ENCODE results near the gene SCRN1. TPM values are rescaled to one million over a fixed set of nuclear protein-coding genes. Genes with fewer than 3 reads are reported as not detected.

The SCRN1 gene
- total RNA-seq, 1 donor from 2014 or later, result 30.4 TPM

- DNase-seq (ENCODE audit: low spot score), result no peak
- intact Hi-C loops (cut with DNase I), result no loop called here
These were observed 43.0 kb downstream of the SCRN1 start for GRCh38 chr7:29946428-29947186.

GRCh38 chr7:29945259-29945809, 44.3 kb downstream of the SCRN1 start:
- no peak for DNase-seq (ENCODE audit: low spot score)
- intact Hi-C loops (cut with DNase I), result no loop called here

DNA sequence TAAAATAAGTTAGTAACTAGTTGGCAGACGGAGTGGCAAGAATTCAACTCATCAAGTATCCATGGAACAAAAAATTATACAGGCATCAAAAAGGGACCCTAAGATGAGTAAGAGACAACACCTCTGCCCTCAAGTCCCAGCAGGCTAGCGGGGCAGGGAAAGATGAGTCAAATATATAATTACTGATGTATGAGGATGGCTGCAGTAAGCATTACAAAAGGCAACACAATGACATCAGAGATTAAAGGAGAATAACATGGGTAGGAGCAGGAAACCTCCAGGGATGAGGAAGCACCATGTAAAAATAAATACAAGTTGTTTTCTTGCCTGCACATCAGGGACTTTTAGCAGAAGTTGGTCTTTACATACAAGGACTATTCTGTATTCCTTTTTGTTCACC, 49.4 kb downstream of the SCRN1 start:
- intact Hi-C loops (cut with DNase I), result no loop called here
- no peak for DNase-seq (ENCODE audit: low spot score)

DNA sequence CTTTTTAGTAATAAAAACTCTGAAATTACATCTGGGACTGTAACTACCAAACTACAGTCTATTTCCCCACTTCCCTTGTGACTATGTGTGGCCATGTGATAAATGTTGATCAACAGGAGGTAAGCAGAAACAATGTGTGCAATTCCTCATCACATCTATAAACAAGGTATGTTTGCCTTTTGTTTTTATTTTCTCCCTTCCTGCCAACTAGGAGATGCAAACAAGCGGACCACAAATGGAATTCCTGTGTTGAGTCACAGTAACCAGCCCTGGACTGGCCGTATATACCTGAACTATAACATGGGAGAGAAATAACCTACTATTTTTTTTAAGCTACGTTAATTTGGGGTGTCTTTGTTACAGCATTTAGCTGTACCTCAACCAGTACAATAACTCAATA, 52.5 kb downstream of the SCRN1 start:
- intact Hi-C loops (cut with DNase I), result no loop called here
- no peak for DNase-seq (ENCODE audit: low spot score)

DNA sequence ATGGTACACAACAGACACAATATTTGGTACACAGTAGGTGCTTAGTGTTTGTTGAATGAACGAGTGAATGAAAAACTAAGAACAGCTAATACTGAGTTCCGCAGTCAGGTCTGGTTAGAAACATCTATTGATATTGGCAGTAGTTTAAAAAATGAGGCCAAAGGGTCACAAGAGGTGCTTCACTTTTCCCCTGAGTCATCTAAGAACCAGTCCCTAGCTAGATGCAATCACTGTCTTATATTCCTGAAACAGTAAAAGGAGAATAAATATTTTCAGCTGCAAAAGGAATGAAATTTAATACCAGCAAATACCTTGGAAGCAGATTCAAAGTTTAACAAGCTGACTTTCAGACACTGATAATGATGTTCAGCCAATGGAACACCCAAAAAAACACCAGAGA, 54.5 kb downstream of the SCRN1 start:
- intact Hi-C loops (cut with DNase I), result no loop called here
- no peak for DNase-seq (ENCODE audit: low spot score)

DNA sequence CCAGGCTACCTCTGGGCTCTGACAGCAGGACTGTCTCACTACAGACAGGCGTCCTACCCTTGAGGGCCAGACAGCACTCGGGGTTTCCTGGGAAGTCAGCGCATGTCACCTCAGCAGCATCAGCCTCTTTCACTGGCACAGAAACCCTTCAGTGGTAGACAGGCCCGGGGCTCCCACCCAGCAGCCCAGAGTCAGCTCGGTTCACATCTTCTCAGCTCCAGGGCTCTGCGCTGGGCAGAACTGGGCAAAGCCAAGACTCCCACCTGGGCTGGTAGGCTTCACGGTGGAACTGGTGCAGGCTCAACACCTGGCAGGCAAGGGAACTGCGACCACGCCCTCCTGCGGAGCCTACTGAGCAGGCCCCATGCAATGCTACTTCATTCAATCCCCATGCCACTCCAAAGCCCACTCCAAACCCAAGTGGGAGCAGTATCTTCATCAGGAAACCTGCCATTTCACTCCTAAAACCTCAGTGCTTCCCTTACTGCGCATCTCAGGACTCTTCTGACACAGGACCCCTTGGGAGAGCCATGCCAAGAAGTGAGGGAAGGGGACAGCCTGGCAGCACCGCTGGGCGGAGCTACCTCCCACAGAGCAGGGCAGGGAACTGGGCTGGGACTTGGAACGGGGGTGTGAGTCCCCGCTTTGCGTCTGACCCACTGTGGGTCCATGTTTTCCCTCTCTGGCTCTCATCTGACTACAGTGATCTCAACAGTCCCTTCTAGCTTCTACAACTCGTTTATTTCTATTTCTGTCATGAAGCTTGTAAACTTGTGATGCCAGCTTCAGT, 60.4 kb downstream of the SCRN1 start:
- intact Hi-C loops (cut with DNase I), result no loop called here
- no peak for DNase-seq (ENCODE audit: low spot score)

DNA sequence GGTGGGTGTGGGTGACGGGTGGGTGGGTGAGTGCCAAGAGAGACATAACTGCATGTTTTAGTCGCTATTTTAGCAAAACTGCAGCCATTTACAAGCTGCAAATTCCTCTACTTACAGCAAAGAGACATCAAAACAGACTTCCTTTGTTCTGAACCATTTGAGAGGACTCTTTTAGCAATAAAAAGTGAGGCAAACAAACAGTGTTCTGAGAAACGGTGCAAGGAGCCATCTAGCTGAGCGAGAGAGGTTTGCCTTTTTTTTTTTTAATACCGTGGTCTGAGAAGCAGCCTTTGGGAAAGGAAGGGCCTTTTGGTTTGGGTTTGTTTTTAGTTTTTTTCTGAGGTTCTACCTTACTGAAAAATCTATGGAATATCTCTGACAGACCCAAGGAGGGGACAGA, 62.9 kb downstream of the SCRN1 start:
- intact Hi-C loops (cut with DNase I), result no loop called here
- no peak for DNase-seq (ENCODE audit: low spot score)

DNA sequence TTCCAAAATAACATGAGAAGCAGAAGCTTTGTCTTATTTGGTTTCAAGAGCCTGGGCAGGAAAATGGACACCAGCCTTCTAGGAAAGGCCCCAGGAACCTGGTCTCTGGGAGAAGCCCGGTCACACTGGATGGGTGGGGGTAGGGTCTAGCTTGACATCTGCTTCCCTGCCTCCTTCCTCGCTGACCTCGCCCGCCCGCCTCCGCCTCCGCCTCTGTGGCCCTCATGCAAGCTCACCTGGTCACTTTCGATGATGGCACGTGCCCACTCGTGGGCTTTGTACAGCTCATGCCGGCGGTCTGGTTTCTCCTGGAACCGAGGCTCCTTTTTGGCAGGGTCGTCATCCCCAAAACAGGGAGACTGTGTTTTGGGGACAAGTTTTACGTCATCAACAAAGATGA, 63.4 kb downstream of the SCRN1 start:
- intact Hi-C loops (cut with DNase I), result no loop called here
- DNase-seq (ENCODE audit: low spot score), result no peak

GRCh38 chr7:29924684-29925083, 64.9 kb downstream of the SCRN1 start:
- no peak for DNase-seq (ENCODE audit: low spot score)
- intact Hi-C loops (cut with DNase I), result loop anchor here (5.0 kb wide), 2 partner anchors 42 to 287 kb away; no protein-coding TSS in a partner anchor

GRCh38 chr7:29924006-29924405, 65.6 kb downstream of the SCRN1 start:
- intact Hi-C loops (cut with DNase I), result loop anchor here (5.0 kb wide), 2 partner anchors 42 to 287 kb away; no protein-coding TSS in a partner anchor
- DNase-seq (ENCODE audit: low spot score), result no peak

DNA sequence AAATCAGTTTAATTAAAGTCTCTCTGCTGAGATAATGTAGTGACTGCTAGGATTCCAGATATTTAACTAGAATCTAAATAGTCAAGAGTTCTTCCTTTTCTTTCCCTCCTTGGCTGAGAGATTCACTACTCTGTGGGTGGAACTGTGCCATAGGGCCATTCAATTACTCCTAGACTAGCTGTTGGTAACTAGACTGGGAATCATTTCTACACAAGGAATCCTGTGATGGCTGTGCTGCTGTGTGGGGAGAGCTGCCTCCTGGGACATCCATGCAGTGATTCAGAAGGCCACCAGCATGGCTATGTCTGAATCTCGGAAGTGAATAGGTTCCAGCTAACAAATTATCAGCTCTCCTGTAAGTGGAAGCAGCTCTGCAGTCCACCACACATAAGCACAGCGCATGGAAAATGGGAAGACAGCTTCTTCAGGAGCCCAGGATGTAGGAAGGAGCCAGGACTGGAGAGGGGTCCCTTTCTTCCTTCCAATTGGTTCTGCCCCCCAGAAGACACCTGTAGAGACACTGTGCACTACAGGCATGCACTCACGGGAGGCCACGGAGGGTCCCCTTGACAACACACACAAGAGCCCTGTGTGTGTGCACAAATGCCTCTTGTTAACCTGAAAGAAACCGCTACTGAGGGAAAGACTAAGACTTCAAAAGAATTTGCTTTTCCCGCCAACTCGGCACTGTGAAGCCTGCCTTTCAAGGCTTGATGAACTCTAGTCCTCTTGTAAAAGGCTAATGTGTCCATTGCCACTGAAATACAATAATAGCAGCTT, 66.5 kb downstream of the SCRN1 start:
- intact Hi-C loops (cut with DNase I), result loop anchor here (2.0 to 5.0 kb wide), 3 partner anchors 41 to 286 kb away; no protein-coding TSS in a partner anchor
- DNase-seq (ENCODE audit: low spot score), result no peak

DNA sequence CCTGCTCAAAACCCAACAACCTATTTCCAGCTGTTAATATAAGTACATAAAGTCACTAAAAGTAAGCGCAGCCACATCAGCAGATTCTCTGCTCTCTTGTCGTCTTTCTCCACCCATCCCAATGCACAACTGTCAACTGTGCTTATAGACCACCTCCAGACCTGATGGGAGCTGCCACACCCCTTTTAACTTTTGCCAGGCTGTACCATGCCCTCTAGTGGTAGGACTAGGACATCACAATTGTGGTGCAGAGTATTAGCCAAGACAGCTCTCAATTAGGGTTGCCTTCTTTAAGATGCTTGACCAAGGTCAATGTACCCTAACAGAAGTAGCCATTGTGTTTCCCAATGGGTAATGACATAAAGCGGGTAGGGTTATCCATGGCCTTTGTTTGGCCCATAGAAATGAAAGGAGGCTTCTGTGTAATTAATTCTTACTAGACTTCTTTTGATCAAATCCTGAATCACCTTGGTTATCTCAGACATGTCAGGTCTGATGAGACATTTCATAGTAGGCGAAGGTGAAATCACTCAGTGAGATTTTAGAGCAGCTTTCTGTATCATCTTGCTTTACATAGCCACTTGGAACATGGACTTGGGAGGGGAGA, 68.1 kb downstream of the SCRN1 start:
- DNase-seq (ENCODE audit: low spot score), result no peak
- intact Hi-C loops (cut with DNase I), result loop anchor here (2.0 to 5.0 kb wide), 3 partner anchors 39 to 284 kb away; no protein-coding TSS in a partner anchor

- intact Hi-C loops (cut with DNase I), result loop anchor here (5.0 kb wide), 2 partner anchors 38 to 283 kb away; no protein-coding TSS in a partner anchor
- DNase-seq (ENCODE audit: low spot score), result no peak
These were observed 69.1 kb downstream of the SCRN1 start for GRCh38 chr7:29920491-29920890.

DNA sequence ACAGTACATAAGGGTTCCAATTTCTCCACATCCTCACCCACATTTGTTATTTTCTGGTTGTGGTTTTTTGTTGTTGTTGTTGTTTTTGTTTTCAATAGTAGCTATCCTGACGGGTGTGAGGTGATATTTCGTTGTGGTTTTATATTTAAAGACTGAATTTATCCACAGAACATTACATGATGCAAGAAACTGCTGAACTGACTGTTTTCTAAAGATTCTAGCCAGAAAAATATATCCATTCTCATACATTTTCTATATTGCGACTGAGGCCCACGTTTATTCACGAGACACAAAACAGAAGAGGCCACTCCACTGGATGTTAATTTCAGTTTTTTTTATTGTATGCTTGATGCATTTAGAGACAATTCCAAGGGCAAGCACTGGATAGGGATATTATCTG, 69.8 kb downstream of the SCRN1 start:
- intact Hi-C loops (cut with DNase I), result loop anchor here (5.0 kb wide), 2 partner anchors 37 to 282 kb away; no protein-coding TSS in a partner anchor
- no peak for DNase-seq (ENCODE audit: low spot score)

- intact Hi-C loops (cut with DNase I), result no loop called here
- no peak for DNase-seq (ENCODE audit: low spot score)
These were observed 70.8 kb downstream of the SCRN1 start for GRCh38 chr7:29918850-29919249.

DNA sequence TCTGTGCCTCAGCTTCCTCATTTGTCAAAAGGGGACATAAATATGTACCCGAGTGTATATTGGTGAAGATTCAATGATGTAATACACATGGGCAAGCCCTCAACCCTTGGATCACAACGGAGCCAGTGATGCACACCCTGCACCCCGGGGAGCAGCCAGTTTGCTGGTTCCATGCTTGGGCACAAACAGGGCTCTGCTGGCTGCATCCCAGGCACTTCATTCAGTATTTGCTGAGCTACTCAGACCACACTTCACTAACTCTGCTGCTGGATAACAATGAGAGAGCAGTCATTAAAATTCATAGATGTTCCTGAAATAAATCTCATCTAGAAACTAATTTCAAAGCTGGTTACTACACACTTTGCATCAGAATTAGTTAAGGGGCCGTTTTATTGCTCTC, 72.0 kb downstream of the SCRN1 start:
- intact Hi-C loops (cut with DNase I), result no loop called here

GRCh38 chr7:29915481-29916215, 74.0 kb downstream of the SCRN1 start:
- no peak for DNase-seq (ENCODE audit: low spot score)
- intact Hi-C loops (cut with DNase I), result no loop called here

More for the DNA sequence above, 72.0 kb downstream of the SCRN1 start:
- no peak for DNase-seq (ENCODE audit: low spot score)

DNA sequence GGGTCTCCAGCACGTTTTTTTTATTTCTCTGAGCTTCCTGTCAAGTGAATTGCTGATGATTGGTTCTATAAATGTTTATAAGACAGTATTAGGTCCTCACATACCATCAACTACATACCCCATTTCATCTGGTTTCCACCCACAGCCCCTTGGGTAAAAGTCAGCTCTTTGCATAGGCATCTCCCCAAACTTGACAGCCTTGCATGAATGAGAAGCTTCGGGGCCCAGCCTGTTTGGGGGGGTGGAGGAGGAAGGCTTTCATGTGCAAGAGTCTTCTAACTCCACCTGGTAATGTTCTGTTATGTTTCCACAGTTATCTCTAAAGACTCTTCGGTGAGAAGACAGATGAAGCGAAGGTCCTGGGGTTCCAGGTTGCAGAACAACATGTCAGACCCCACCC, 75.4 kb downstream of the SCRN1 start:
- intact Hi-C loops (cut with DNase I), result no loop called here
- DNase-seq (ENCODE audit: low spot score), result no peak
